Measurements from ENCODE around the gene TUT4.

DNA sequence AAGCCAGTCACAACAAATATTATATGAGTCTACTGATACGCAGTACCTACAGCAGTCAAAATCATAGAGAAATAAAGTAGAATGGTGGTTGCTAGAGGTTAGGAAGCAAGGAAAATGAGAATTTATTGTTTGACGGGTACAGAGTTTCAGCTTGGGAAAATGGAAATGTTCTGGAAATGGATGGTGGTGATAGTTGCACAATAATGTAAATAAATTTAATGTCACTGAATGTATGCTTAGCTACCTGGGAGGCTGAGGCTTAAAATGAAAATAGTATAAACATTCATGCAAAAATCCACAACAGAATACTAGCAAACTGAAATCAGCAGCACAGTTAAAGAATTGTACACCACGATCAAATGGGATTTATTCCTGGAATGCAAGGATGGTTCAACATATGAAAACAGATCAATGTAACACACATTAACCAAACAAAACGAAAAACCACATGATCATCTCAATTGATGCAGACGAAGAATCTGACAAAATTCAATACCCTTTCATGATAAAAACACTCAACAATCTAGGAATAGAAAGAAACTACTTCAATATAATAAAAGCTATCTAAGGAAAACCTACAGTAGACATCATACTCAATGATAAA is 10.7 kb downstream of the TUT4 start:
- TF ChIP-seq, protein P1, sequence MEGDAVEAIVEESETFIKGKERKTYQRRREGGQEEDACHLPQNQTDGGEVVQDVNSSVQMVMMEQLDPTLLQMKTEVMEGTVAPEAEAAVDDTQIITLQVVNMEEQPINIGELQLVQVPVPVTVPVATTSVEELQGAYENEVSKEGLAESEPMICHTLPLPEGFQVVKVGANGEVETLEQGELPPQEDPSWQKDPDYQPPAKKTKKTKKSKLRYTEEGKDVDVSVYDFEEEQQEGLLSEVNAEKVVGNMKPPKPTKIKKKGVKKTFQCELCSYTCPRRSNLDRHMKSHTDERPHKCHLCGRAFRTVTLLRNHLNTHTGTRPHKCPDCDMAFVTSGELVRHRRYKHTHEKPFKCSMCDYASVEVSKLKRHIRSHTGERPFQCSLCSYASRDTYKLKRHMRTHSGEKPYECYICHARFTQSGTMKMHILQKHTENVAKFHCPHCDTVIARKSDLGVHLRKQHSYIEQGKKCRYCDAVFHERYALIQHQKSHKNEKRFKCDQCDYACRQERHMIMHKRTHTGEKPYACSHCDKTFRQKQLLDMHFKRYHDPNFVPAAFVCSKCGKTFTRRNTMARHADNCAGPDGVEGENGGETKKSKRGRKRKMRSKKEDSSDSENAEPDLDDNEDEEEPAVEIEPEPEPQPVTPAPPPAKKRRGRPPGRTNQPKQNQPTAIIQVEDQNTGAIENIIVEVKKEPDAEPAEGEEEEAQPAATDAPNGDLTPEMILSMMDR (IDR thresholded peaks at IDR 0.05; ENCODE audit: insufficient read depth, low read length, poor library complexity, severe bottlenecking): no peak
- TF ChIP-seq EZH2phosphoT487 (conservative IDR thresholded peaks at IDR 0.05; ENCODE audit: low read length): no peak

All from SU-DHL-6 (cell line).